HG03439 (cell line): ENCODE data around the gene LRP6.

ENCODE experiments used
- ATAC-seq: cut with Tn5 transposase; IDR thresholded peaks from one replicate; pipeline ENCODE4 v1.9.1; 2021; ENCODE audit warnings: mild to moderate bottlenecking, moderate library complexity; ENCODE audit not compliant: unreplicated experiment

Gene LRP6

GRCh38 chr12:12216349-12217017 lies 50.4 kb downstream of the LRP6 start:
- no peak for ATAC-seq

GRCh38 chr12:12214635-12215131 lies 52.2 kb downstream of the LRP6 start:
- ATAC-seq = no peak

DNA sequence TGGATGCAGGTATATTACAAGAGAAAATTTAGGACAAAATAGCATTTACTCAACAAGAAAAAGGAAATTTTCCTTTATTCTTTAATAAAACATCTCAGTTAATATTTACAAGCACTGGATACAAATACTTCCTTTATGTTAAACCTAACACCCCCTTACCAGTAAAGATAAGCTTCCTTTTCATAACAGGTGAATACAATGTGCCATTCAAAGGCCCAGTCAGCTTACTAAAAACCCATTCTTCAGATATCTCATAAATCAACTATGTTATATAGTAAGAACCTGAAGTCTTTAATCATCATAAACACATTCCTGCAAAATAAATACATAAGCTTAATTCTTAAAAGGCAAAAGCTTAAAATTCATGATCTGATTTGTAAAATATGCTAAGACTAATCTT lies 52.6 kb downstream of the LRP6 start:
- ATAC-seq = no peak

DNA sequence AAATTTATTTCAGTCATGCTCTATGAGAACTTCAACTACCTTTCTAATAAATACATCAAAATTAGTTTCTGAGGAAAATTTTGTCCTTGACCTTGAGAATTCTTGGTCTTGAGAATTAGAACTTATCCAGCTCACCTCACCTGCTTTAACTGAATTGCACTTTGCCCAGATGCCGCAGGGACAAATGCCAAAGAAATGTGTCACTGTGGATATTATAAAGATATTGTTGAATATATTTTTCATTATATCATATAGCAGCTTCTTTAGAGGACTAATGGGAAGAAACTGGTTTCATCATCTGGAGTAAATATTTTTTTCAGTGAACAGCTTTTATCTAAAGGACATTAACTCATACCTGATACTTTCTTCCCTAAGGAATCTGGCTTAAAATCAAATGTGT lies 54.1 kb downstream of the LRP6 start:
- ATAC-seq = no peak

DNA sequence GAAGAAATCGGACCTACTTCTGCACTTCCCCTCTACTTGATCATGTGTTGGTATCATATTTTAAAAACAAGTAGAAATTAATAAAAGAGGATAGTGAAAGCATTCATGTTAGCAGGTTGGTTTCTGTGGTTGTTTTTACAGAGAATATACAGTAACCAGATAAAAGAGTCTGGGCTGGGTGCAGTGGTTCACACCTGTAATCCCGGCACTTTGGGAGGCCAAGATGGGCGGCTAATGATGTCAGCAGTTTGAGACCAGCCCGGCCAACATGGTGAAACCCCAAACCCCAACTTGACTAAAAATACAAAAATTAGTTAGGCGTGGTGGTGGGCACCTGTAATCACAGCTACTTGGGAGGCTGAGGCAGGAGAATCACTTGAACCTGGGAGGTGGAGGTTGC lies 55.9 kb downstream of the LRP6 start:
- no peak for ATAC-seq

- no peak for ATAC-seq
Observed at GRCh38 chr12:12210416-12210815, 56.4 kb downstream of the LRP6 start.

DNA sequence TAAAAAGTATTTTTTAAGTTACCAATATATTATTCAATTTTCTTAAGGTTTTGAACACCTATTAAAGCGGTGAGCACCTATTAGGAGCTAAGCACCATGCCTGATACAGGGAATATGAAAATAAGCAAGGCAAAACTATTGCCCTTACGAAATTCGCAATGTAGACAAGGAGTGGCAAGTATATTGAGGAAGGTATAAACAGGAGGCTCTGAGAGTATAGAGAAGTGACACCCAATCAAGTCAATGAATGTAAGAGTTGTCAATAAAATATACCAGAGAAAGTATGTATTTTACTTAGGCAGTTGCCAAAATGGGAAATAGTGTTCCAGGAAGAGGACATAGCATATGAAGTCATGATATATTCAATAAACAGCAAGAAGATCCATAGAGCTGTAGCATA lies 57.2 kb downstream of the LRP6 start:
- no peak for ATAC-seq

DNA sequence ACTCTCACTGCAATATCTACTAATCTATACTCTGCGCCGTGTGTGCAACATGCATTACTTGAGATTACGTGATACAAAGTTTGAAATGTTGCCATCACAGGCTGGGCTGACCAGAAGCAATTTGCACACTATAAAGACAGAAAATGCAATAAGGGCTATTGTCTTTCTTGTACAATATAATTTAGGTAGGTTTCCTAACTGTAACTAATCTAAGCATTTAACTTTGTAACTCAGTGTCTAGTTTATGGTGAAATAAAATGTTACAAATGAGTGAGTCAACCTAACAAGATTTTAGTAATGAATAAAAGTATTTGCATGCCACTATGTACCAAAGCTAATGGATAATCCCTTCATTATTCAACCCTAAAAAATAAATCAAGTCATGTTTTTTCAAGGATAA lies 57.8 kb downstream of the LRP6 start:
- ATAC-seq = no peak

- ATAC-seq = no peak
Observed at GRCh38 chr12:12207746-12208145, 59.1 kb downstream of the LRP6 start.

- no peak for ATAC-seq
Observed at GRCh38 chr12:12206776-12207388, 60.0 kb downstream of the LRP6 start.

DNA sequence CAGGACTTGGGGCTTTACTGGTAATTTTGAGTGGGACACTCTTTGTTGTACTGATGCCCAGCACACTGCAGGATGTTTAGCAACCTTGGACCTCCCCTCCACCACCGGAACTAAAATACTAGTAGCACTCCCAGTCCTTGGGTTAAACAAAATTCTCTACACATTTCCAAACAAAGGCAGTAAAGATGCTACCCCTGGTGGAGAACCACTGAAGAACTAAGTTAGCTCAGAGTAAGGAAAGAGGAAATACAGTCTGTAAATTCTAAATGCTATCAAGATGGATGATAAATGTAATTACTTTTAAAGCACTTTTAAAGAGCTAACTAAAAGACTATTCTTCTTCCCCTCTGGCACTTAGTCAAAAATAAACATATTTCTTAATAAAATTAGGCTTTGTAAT lies 64.1 kb downstream of the LRP6 start:
- ATAC-seq = no peak

DNA sequence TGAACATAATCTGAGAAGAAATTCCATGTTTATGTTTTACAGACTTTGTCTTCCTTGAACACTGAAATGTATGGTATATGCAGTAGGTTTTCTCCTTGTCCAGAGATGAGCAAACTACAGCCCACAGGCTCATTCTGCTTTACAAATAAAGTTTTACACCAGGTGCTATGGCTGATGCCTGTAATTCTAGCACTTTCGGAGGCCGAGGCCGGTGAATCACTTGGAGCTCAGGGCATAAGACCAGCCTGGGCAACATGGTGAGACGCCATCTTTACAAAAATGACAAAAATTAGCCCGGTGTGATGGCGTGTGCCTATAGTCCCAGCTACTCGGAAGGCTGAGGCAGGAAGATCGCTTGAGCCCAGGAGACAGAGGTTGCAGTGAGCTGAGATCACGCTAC lies 64.7 kb downstream of the LRP6 start:
- no peak for ATAC-seq

- no peak for ATAC-seq
Observed at GRCh38 chr12:12201274-12201758, 65.5 kb downstream of the LRP6 start.

GRCh38 chr12:12200363-12200762 lies 66.5 kb downstream of the LRP6 start:
- ATAC-seq = no peak

DNA sequence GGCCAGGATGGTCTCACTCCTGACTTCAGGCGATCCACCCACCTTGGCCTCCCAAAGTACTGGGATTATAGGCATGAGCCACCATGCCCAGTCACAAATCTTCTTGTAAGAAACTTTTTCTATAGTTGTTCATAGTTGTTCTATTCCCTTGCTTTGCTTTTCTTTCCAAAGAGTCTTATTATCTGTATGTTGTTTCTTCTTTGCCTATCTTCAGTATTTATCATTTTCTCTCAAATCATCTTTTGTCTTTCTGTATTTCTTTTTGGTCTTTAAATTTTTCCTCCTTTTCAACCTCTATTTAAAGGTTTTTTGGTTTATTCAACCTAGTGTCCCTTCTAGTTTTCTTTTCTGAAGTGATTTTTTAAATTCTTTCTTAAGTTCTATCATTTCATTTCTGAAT lies 68.7 kb downstream of the LRP6 start:
- no peak for ATAC-seq

- ATAC-seq = no peak
Observed at GRCh38 chr12:12197128-12197527, 69.7 kb downstream of the LRP6 start.

- ATAC-seq = no peak
Observed at GRCh38 chr12:12195516-12195915, 71.3 kb downstream of the LRP6 start.

DNA sequence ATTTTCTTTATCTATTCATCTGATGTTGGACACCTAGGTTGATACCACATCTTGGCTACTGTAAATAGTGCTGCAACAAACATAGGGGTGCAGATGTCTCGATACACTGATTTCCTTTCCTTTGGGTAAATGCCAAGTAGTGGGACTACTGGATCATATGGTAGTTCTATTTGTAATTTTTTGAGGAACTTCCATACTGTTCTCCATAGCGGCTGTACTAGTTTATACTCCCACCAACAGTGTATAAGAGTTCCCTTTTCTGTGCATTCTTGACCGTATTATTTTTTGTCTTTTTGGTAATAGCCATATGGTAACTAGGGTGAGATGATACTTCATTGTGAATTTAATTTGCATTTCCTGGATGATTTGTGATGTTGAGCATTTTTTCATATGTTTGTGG lies 71.8 kb downstream of the LRP6 start:
- ATAC-seq = no peak

GRCh38 chr12:12194206-12194605 lies 72.6 kb downstream of the LRP6 start:
- ATAC-seq = no peak

GRCh38 chr12:12191008-12191407 lies 75.8 kb downstream of the LRP6 start:
- ATAC-seq = no peak

- no peak for ATAC-seq
Observed at GRCh38 chr12:12190087-12190809, 76.6 kb downstream of the LRP6 start.

DNA sequence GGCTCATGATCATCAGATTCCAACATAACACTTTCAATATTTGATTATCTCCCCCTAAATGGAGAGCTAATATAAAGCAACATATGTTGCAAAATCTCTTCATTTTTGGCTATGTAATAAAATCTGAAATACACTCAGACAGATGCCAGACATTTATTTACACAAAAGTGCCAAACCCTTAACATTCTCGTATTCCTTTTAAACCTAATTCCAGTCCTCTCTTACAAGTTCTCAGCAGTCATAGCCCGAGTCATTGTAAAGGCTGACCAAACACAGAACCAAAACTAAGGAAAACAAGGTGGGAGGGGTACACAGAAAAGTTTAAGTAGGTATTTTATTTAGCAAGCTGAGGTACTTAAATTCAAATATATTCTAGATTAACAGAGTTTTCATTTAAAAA lies 81.4 kb downstream of the LRP6 start:
- ATAC-seq = no peak
